ENCODE results near the gene HHAT. TPM values are rescaled to one million over a fixed set of nuclear protein-coding genes. Genes with fewer than 3 reads are reported as not detected.

Gene HHAT
- total and polyA plus RNA-seq, 2 of the 13 experiments (the other 11 are each of a cell fraction or from before 2014, with no cell fraction given): 2.6 to 4.9 TPM

DNA sequence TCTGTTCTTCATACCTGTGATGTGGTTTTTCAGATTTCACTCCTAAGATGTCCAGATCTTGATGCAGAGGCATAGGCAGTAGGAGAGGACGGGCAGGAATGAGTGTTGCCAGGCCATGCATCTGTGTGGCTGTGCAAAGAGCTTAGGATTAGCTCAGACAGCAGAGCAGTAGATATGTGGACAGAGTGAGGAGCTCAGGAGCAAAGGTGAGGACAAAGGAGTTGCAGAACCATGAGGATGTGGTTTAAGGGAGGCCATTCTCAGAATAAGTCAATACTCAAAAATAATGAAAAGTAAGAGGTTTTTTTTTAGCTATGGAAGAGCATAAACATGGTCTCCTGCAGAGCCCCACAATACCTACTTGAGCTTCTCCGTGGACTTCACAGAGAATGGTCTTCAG is 158.3 kb downstream of the HHAT start:
- Histone ChIP-seq H3K79me2 (ENCODE audit: insufficient read depth, low read length) (no peaks in the 10 kb centered on the region), H3K4me1 (ENCODE audit: insufficient read depth, low read length) (no peaks in the 10 kb centered on the region), H3K36me3 (replicated peaks in 1 of 2; ENCODE audit: control insufficient read depth in 1 of 2, insufficient read depth in 2 of 2, low read length in 2 of 2) (no peaks in the 10 kb centered on the region), H3K9ac (ENCODE audit: insufficient read depth, low read depth, low read length) (no peak overlapping the region), H3K27ac (ENCODE audit: extremely low read length, insufficient read depth, low read length) (no peak overlapping the region), H3K4me2 (ENCODE audit: low read depth, low read length) (no peak overlapping the region), H3K27me3 (ENCODE audit: control insufficient read depth in 1 of 2, insufficient read depth in 2 of 2, low read length in 2 of 2) (no peaks in the 10 kb centered on the region), H2AFZ (ENCODE audit: low read length) (no peak overlapping the region), H4K20me1 (ENCODE audit: insufficient read depth, low read length) (no peaks in the 10 kb centered on the region), H3K4me3 (replicated peaks in 1 of 3; ENCODE audit: insufficient read depth in 1 of 3, low read depth in 2 of 3, low read length in 3 of 3) (no peak overlapping the region), H3K9me3 (ENCODE audit: low read length) (no peaks in the 10 kb centered on the region)
- FAIRE-seq (no peak), ATAC-seq (no peak), DNase-seq (ENCODE audit: low spot score) (no peak)
- intact Hi-C loops (cut with micrococcal nuclease; ENCODE audit: unreplicated experiment) (no loop called here), in situ Hi-C loops (cut with HindIII; ENCODE audit: extremely low pct_ligation_motif_present, low pct_unique_long_range_greater_than_20kb) (no loop called here)
- BruUV-seq (replicated peaks): no TSS peak
- POLR2A ChIA-PET: no interaction called here
- TF ChIP-seq GFI1 (CRISPR knock-in tag; IDR thresholded peaks at IDR 0.05; ENCODE audit: borderline replicate concordance) (no peak), ZZZ3 (CRISPR knock-in tag; IDR thresholded peaks at IDR 0.05; ENCODE audit: borderline replicate concordance) (no peak), NR2F1 (CRISPR knock-in tag; IDR thresholded peaks at IDR 0.05) (no peak), ZNF207 (IDR thresholded peaks at IDR 0.05; ENCODE audit: borderline replicate concordance) (no peak)
- TF ChIP-seq, protein P1, sequence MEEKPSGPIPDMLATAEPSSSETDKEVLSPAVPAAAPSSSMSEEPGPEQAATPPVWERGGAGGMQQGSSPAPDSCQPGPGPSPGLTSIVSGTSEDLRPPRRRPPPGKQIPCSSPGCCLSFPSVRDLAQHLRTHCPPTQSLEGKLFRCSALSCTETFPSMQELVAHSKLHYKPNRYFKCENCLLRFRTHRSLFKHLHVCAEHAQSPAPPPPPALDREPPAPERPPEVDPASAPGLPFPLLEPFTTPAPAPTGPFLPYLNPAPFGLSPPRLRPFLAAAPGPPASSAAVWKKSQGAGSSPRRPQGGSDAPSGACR (CRISPR knock-in tag; IDR thresholded peaks at IDR 0.05): no peak
- TF ChIP-seq, protein P2, sequence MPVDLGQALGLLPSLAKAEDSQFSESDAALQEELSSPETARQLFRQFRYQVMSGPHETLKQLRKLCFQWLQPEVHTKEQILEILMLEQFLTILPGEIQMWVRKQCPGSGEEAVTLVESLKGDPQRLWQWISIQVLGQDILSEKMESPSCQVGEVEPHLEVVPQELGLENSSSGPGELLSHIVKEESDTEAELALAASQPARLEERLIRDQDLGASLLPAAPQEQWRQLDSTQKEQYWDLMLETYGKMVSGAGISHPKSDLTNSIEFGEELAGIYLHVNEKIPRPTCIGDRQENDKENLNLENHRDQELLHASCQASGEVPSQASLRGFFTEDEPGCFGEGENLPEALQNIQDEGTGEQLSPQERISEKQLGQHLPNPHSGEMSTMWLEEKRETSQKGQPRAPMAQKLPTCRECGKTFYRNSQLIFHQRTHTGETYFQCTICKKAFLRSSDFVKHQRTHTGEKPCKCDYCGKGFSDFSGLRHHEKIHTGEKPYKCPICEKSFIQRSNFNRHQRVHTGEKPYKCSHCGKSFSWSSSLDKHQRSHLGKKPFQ (CRISPR knock-in tag; IDR thresholded peaks at IDR 0.05; ENCODE audit: insufficient replicate concordance): no peak
- WGBS (ENCODE audit: low lambda C conversion rate): 16% methylated on average over 2 of the region's 2 CpGs
- CTCF ChIA-PET (ENCODE audit: low intra/inter-chr PET ratio, low total read pairs): no interaction called here

DNA sequence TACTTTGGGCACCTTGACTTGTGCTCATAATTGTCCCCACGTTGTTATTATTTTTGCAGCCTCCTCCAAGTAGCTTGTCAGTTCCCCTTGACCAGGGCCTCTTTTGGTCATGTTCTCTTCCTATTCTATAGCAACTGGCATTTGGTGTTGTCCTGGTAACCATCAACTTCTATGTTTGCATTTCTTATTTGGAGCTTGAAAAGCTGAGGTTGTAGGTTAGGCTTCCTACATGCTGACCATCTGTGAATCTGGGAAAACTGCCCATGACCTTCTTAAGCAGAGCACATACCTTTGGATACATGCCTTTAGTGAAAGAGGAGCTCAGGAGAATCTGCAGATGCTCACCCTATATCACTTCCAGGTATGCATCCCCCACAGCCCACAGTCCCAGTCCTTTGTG is 160.8 kb downstream of the HHAT start:
- TF ChIP-seq NFKBIZ (CRISPR knock-in tag; IDR thresholded peaks at IDR 0.05) (no peak), NBN (conservative IDR thresholded peaks at IDR 0.05) (no peak), HOXA5 (CRISPR knock-in tag; IDR thresholded peaks at IDR 0.05) (no peak)
- TF ChIP-seq, protein P3, sequence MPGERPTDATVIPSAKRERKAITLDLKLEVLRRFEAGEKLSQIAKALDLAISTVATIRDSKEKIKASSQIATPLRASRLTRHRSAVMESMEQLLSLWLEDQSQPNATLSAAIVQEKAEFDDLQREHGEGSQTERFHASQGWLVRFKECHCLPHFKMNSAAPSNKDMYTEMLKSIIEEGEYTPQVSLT (CRISPR knock-in tag; IDR thresholded peaks at IDR 0.05; ENCODE audit: borderline replicate concordance, low read depth): no peak
- no peaks in the 10 kb centered on the region for H3K36me3 ChIP-seq (replicated peaks in 1 of 2; ENCODE audit: control insufficient read depth in 1 of 2, insufficient read depth in 2 of 2, low read length in 2 of 2)
- H3K79me2 ChIP-seq (ENCODE audit: insufficient read depth, low read length): no peaks in the 10 kb centered on the region
- ATAC-seq (no peak), DNase-seq (ENCODE audit: low spot score) (no peak), FAIRE-seq (no peak)
- no TSS peak for BruUV-seq (replicated peaks)
- WGBS (ENCODE audit: low lambda C conversion rate): 11% methylated on average over 1 of the region's 1 CpG
- H3K4me1 ChIP-seq (ENCODE audit: insufficient read depth, low read length): no peaks in the 10 kb centered on the region
- H3K9ac ChIP-seq (ENCODE audit: insufficient read depth, low read depth, low read length): no peak overlapping the region
- no peaks in the 10 kb centered on the region for H4K20me1 ChIP-seq (ENCODE audit: insufficient read depth, low read length)
- intact Hi-C loops (cut with micrococcal nuclease; ENCODE audit: unreplicated experiment) (no loop called here), in situ Hi-C loops (cut with HindIII; ENCODE audit: extremely low pct_ligation_motif_present, low pct_unique_long_range_greater_than_20kb) (no loop called here)
- no peak overlapping the region for H3K4me2 ChIP-seq (ENCODE audit: low read depth, low read length)
- CTCF ChIA-PET (ENCODE audit: low intra/inter-chr PET ratio, low total read pairs): no interaction called here
- POLR2A ChIA-PET: no interaction called here
- H3K4me3 ChIP-seq (replicated peaks in 1 of 3; ENCODE audit: insufficient read depth in 1 of 3, low read depth in 2 of 3, low read length in 3 of 3): no peak overlapping the region
- H3K27me3 ChIP-seq (ENCODE audit: control insufficient read depth in 1 of 2, insufficient read depth in 2 of 2, low read length in 2 of 2): no peaks in the 10 kb centered on the region
- H2AFZ ChIP-seq (ENCODE audit: low read length): no peak overlapping the region
- no peaks in the 10 kb centered on the region for H3K9me3 ChIP-seq (ENCODE audit: low read length)
- H3K27ac ChIP-seq (ENCODE audit: extremely low read length, insufficient read depth, low read length): no peak overlapping the region
